GM12878 (cell line): ENCODE measurements around the gene RTN3. TPM values are rescaled to one million over a fixed set of nuclear protein-coding genes. Genes with fewer than 3 reads are reported as not detected.

ENCODE experiments used
- ATAC-seq: fragments of 200-7000 bp; cut with Tn5 transposase; 3 replicates; pipeline ENCODE4 v1.9.1; 2020; ENCODE audit warnings: mild to moderate bottlenecking, moderate library complexity
- BruUV-seq: library from RNA; stranded (reverse); fragments of 400-500 nt; replicated peaks from 2 replicates; lab custom pipeline; 2021; lab: Mats Ljungman, UMichigan
- CTCF ChIA-PET: fragments of 300-600 bp; sonication (Branson Sonifier 250); formaldehyde crosslinking; extraction: SDS; loops from one replicate; lab custom pipeline; 2021; ENCODE audit warnings: inconsistent platforms; lab: Yijun Ruan, JAX
- POLR2A ChIA-PET: fragments of 350-600 bp; formaldehyde crosslinking; extraction: SDS; loops from one replicate; lab custom pipeline; 2021; ENCODE audit warnings: inconsistent platforms; lab: Charles Lee
- RAD21 ChIA-PET: fragments of 300-600 bp; sonication (Branson Sonifier 250); formaldehyde crosslinking; loops from one replicate; lab custom pipeline; 2023; ENCODE audit warnings: antibody characterized with exemption; ENCODE audit not compliant: unreplicated experiment; lab: Charles Lee
- SMC1A ChIA-PET: fragments of 300-600 bp; sonication (Branson Sonifier 250); formaldehyde crosslinking; loops from one replicate; lab custom pipeline; 2023; ENCODE audit not compliant: unreplicated experiment, uncharacterized antibody; lab: Charles Lee
- DNase-seq: peaks from one replicate; pipeline ENCODE4 v3.0.0-alpha.2; 2011; ENCODE audit warnings: low read depth, low spot score
- FAIRE-seq: peaks from 3 replicates; lab custom pipeline; 2011; peaks lifted over from hg19 to GRCh38; lab: Jason Lieb, UNC
- H2AFZ ChIP-seq: 2 replicates; pipeline ENCODE4 v1.6.0; 2011; ENCODE audit warnings: low read depth, low read length, control low read depth; ENCODE audit not compliant: control insufficient read depth
- H3K27ac ChIP-seq: 2 replicates; pipeline ENCODE4 v1.5.1; 2011; ENCODE audit warnings: control low read depth; ENCODE audit not compliant: control insufficient read depth, insufficient read depth
- H3K27me3 ChIP-seq, 2 experiments: replicated peaks in 1 of 2; 2 replicates each; pipeline versions ENCODE4 v1.6.0 to v1.6.1; 2011; ENCODE audit warnings: low read length in 1 of 2; ENCODE audit not compliant: control insufficient read depth in 2 of 2, insufficient read depth in 2 of 2
- H3K36me3 ChIP-seq, 2 experiments: 2 replicates each; pipeline ENCODE4 v1.5.1; 2011; ENCODE audit warnings: low read length in 1 of 2; ENCODE audit not compliant: control insufficient read depth in 2 of 2, insufficient read depth in 2 of 2
- H3K4me1 ChIP-seq: 2 replicates; pipeline ENCODE4 v1.6.1; 2011; ENCODE audit warnings: mild to moderate bottlenecking, low read length, moderate library complexity, mixed read lengths; ENCODE audit not compliant: control insufficient read depth, insufficient read depth
- H3K4me2 ChIP-seq: 2 replicates; pipeline ENCODE4 v1.6.0; 2011; ENCODE audit warnings: control low read depth; ENCODE audit not compliant: control insufficient read depth, insufficient read depth
- H3K4me3 ChIP-seq: fragments of 200-600 bp; sonication (generic); 2 replicates; pipeline ENCODE4 v1.5.1; 2016
- H3K79me2 ChIP-seq: 2 replicates; pipeline ENCODE4 v1.6.0; 2011; ENCODE audit warnings: low read length; ENCODE audit not compliant: control insufficient read depth, insufficient read depth
- H3K9ac ChIP-seq: 2 replicates; pipeline ENCODE4 v1.8.0; 2011; ENCODE audit warnings: low read length, control low read depth, mixed read lengths; ENCODE audit not compliant: control insufficient read depth, insufficient read depth
- H3K9me3 ChIP-seq: replicated peaks from 3 replicates; pipeline ENCODE4 v1.5.1; 2011; ENCODE audit warnings: mild to moderate bottlenecking, low read length; ENCODE audit not compliant: control insufficient read depth, insufficient read depth
- H4K20me1 ChIP-seq: 2 replicates; pipeline ENCODE4 v1.6.0; 2011; ENCODE audit not compliant: control insufficient read depth, insufficient read depth
- HCFC1 ChIP-seq: fragments of 150-350 bp; IDR thresholded peaks from 2 replicates; pipeline ENCODE4 v1.6.1; 2014; ENCODE audit warnings: low read length
- NFYB ChIP-seq: IDR thresholded peaks from 2 replicates; pipeline ENCODE4 v1.6.1; 2011; ENCODE audit warnings: low read depth, mild to moderate bottlenecking, low read length, improper control_type of control experiment, moderate library complexity; ENCODE audit not compliant: insufficient read depth
- SP1 ChIP-seq: IDR thresholded peaks from one replicate; pipeline ENCODE4 v1.6.1; 2011; ENCODE audit warnings: low read depth, low read length
- TCF7 ChIP-seq: IDR thresholded peaks from 2 replicates; pipeline ENCODE4 v1.6.1; 2014; ENCODE audit warnings: antibody characterized with exemption, borderline replicate concordance
- WGBS: methylation state at CpG from one replicate; pipeline ENCODE4 v1.1.6; 2016; ENCODE audit warnings: low lambda C conversion rate; ENCODE audit not compliant: insufficient replicate concordance, insufficient coverage; ENCODE audit errors: missing lambda C conversion rate; 5-methylcytosine and 5-hydroxymethylcytosine counted together
- in situ Hi-C: fragments of 300-500 bp; cut with MboI; formaldehyde crosslinking; loops from 9 replicates; pipeline ENCODE4 v1.14.3; 2018; ENCODE audit warnings: mixed read lengths
- intact Hi-C: fragments of 100-400 bp; cut with micrococcal nuclease; formaldehyde crosslinking; loops from one replicate; pipeline ENCODE4 v1.14.2; 2022; ENCODE audit not compliant: unreplicated experiment
- polyA plus RNA-seq, 11 experiments: library from polyadenylated mRNA; depleted of rRNA in 4 of 11; unstranded in 6 of 11; stranded (reverse) in 5 of 11; fragments of >200 nt; fragmentation: Nextera tagmentation in 4 of 11; fragmentation: Illumina TruSeq in 1 of 11; extraction: Ambion mirVana in 4 of 11; extraction: Trizol in 1 of 11; gene quantifications; 1 replicate in 1 of 11; 2 replicates in 10 of 11; pipeline versions ENCODE4 v1.2.1 to v1.2.3, GENCODE V29; 2011 to 2016; ENCODE audit warnings: inconsistent platforms in 2 of 11, missing spikeins in 2 of 11, low read depth in 1 of 11
- total RNA-seq, 4 experiments: library from RNA; depleted of rRNA in 3 of 4; stranded (reverse); fragments of >200 nt in 3 of 4; fragmentation: Illumina TruSeq in 1 of 4; extraction: Trizol in 1 of 4; gene quantifications; 2 replicates each; pipeline versions ENCODE4 v1.2.1 to v1.2.3, GENCODE V29; 2013 to 2021
- TF ChIP-seq, protein P1 (sequence below): fragments of 450-650 bp; IDR thresholded peaks from 2 replicates; pipeline ENCODE4 v1.6.1; 2016; ENCODE audit warnings: mild to moderate bottlenecking

Gene RTN3
- total and polyA plus RNA-seq, 10 of the 15 experiments (the other 5 are each of a cell fraction or from before 2014, with no cell fraction given): 22.9 to 64.2 (median 47.0) TPM

- RAD21 ChIA-PET: interaction anchor here (3.1 kb wide), 1 partner anchor 97 kb away, joined by 9 read pairs; no protein-coding TSS in a partner anchor
- FAIRE-seq (no peak), DNase-seq (no peak), ATAC-seq (no peak)
- Histone ChIP-seq H3K27me3 (no peaks in the 10 kb centered on the region), H3K4me1 (no peaks in the 10 kb centered on the region), H3K4me2 (no peak overlapping the region), H3K79me2 (no peaks in the 10 kb centered on the region), H3K9ac (no peak overlapping the region), H4K20me1 (no peaks in the 10 kb centered on the region), H3K4me3 (no peak overlapping the region), H3K36me3 (peaks cover 0 to 16% of the 10 kb centered on the region in 2 experiments; a peak in 3 of 4 replicates), H2AFZ (no peak overlapping the region), H3K9me3 (no peaks in the 10 kb centered on the region), H3K27ac (no peak overlapping the region)
- in situ Hi-C loops (no loop called here), intact Hi-C loops (no loop called here)
- TF ChIP-seq TCF7: no peak
- TF ChIP-seq SP1: no peak
- TF ChIP-seq NFYB: no peak
- POLR2A ChIA-PET: no interaction called here
- SMC1A ChIA-PET: interaction anchor here (0.6 to 1.4 kb wide), 7 partner anchors 12 to 163 kb away, joined by 3 to 6 read pairs (median 3); no protein-coding TSS in a partner anchor
- CTCF ChIA-PET: interaction anchor here (1.3 to 11.1 kb wide), 3 partner anchors 21 to 162 kb away, joined by 3 to 206 read pairs (median 131); no protein-coding TSS in a partner anchor
- BruUV-seq: TSS peak; percentile 20
Observed at GRCh38 chr11:63641727-63642126, 39.6 kb upstream of the RTN3 start.

GRCh38 chr11:63643205-63643604 lies 38.1 kb upstream of the RTN3 start:
- Histone ChIP-seq H3K4me2 (no peak overlapping the region), H3K27me3 (no peaks in the 10 kb centered on the region), H2AFZ (no peak overlapping the region), H3K4me3 (no peak overlapping the region), H3K36me3 (peaks cover under 1 to 16% of the 10 kb centered on the region in 2 experiments; a peak in 3 of 4 replicates), H3K79me2 (no peaks in the 10 kb centered on the region), H3K9me3 (no peaks in the 10 kb centered on the region), H3K4me1 (no peaks in the 10 kb centered on the region), H3K27ac (no peak overlapping the region), H3K9ac (no peak overlapping the region), H4K20me1 (no peaks in the 10 kb centered on the region)
- WGBS: 96% methylated on average over 3 of the region's 3 CpGs
- CTCF ChIA-PET: interaction anchor here (0.9 to 11.1 kb wide), 4 partner anchors 26 to 164 kb away, joined by 3 to 206 read pairs (median 67); no protein-coding TSS in a partner anchor
- intact Hi-C loops: no loop called here
- DNase-seq (no peak), ATAC-seq (no peak), FAIRE-seq (no peak)
- in situ Hi-C loops: no loop called here
- no peak for TF ChIP-seq HCFC1
- TF ChIP-seq, protein P1, sequence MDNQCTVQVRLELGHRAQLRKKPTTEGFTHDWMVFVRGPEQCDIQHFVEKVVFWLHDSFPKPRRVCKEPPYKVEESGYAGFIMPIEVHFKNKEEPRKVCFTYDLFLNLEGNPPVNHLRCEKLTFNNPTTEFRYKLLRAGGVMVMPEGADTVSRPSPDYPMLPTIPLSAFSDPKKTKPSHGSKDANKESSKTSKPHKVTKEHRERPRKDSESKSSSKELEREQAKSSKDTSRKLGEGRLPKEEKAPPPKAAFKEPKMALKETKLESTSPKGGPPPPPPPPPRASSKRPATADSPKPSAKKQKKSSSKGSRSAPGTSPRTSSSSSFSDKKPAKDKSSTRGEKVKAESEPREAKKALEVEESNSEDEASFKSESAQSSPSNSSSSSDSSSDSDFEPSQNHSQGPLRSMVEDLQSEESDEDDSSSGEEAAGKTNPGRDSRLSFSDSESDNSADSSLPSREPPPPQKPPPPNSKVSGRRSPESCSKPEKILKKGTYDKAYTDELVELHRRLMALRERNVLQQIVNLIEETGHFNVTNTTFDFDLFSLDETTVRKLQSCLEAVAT: no peak
- SMC1A ChIA-PET: interaction anchor here (0.7 to 1.7 kb wide), 9 partner anchors 10 to 164 kb away, joined by 3 to 12 read pairs (median 4); no protein-coding TSS in a partner anchor
- RAD21 ChIA-PET: interaction anchor here (1.9 to 3.1 kb wide), 2 partner anchors 95 to 164 kb away, joined by 6 to 9 read pairs; no protein-coding TSS in a partner anchor
- POLR2A ChIA-PET: no interaction called here
- BruUV-seq: no TSS peak
